ENCODE data around the gene FCN1.

DNA sequence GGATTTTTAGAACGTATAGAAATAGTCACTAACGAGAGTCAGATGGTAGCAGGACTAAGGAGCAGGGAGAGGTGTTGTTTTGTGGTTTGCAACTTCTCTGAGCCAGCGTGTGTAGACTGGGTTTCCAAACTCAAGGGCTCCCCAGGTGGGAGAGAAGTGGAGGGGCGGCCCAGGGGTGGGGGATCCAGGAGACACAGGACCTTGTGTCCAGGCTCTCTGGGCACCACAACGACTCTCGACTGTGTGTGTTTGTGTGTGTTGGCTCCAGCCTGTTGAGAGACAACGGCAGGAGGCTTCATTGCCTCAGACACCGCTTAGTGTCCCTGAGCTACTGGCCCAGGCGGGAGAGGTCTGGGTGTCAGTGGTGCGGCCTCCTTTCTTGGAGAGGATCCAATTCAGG lies 934 bp upstream of the FCN1 start:
- TF ChIP-seq, protein P1, sequence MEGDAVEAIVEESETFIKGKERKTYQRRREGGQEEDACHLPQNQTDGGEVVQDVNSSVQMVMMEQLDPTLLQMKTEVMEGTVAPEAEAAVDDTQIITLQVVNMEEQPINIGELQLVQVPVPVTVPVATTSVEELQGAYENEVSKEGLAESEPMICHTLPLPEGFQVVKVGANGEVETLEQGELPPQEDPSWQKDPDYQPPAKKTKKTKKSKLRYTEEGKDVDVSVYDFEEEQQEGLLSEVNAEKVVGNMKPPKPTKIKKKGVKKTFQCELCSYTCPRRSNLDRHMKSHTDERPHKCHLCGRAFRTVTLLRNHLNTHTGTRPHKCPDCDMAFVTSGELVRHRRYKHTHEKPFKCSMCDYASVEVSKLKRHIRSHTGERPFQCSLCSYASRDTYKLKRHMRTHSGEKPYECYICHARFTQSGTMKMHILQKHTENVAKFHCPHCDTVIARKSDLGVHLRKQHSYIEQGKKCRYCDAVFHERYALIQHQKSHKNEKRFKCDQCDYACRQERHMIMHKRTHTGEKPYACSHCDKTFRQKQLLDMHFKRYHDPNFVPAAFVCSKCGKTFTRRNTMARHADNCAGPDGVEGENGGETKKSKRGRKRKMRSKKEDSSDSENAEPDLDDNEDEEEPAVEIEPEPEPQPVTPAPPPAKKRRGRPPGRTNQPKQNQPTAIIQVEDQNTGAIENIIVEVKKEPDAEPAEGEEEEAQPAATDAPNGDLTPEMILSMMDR (IDR thresholded peaks at IDR 0.05 in 4 of 5, conservative IDR thresholded peaks at IDR 0.05 in 1 of 5) = no peak
- no peak for TF ChIP-seq POLR2A (IDR thresholded peaks at IDR 0.05)
